Fibroblast of lung (primary cell): ENCODE data around the gene CACUL1. TPM values are rescaled to one million over a fixed set of nuclear protein-coding genes. Genes with fewer than 3 reads are reported as not detected.
"Not testable (repeated sequence)": the region's sequence is repeated elsewhere in the genome, so short reads cannot be mapped to it uniquely, and the experiment has no call there.

Source experiments
- DNase-seq, 2 donors: peaks; one replicate each; pipeline versions ENCODE4 v3.0.0 to v3.0.0-alpha.2; 2010; ENCODE audit warnings: low read depth in 2 of 2
- H2AFZ ChIP-seq: 2 replicates; pipeline ENCODE4 v1.5.1; 2012; ENCODE audit warnings: low read length, control low read depth, inconsistent platforms
- H3K27ac ChIP-seq: 2 replicates; pipeline ENCODE4 v1.5.1; 2011; ENCODE audit warnings: low read length, control low read depth; ENCODE audit not compliant: insufficient read depth
- H3K27me3 ChIP-seq: 2 replicates; pipeline ENCODE4 v1.5.1; 2011; ENCODE audit warnings: mild to moderate bottlenecking, low read length; ENCODE audit not compliant: control insufficient read depth, insufficient read depth
- H3K36me3 ChIP-seq: 2 replicates; pipeline ENCODE4 v1.5.1; 2011; ENCODE audit warnings: low read length; ENCODE audit not compliant: control insufficient read depth, insufficient read depth
- H3K4me1 ChIP-seq: 2 replicates; pipeline ENCODE4 v1.5.1; 2011; ENCODE audit warnings: low read length; ENCODE audit not compliant: control insufficient read depth, insufficient read depth; ENCODE audit errors: extremely low read depth
- H3K4me2 ChIP-seq: 2 replicates; pipeline ENCODE4 v1.5.1; 2011; ENCODE audit warnings: low read length, control low read depth; ENCODE audit not compliant: insufficient read depth; ENCODE audit errors: extremely low read depth
- H3K4me3 ChIP-seq, 4 experiments: fragments of 200-600 bp in 1 of 4; sonication (generic) in 1 of 4; replicated peaks in 1 of 4; 2 replicates each; pipeline ENCODE4 v1.5.1; 2011 to 2016; ENCODE audit warnings: low read length in 4 of 4, low read depth in 3 of 4, mild to moderate bottlenecking in 3 of 4, control low read depth in 2 of 4, inconsistent platforms in 1 of 4, mixed read lengths in 1 of 4; ENCODE audit not compliant: insufficient read depth in 1 of 4; ENCODE audit errors: control extremely low read depth in 1 of 4
- H3K79me2 ChIP-seq: 2 replicates; pipeline ENCODE4 v1.5.1; 2012; ENCODE audit warnings: mild to moderate bottlenecking, low read length, inconsistent platforms; ENCODE audit not compliant: control insufficient read depth, insufficient read depth
- H3K9ac ChIP-seq: 2 replicates; pipeline ENCODE4 v1.5.1; 2011; ENCODE audit warnings: mild to moderate bottlenecking, low read length, control low read depth; ENCODE audit not compliant: insufficient read depth
- H3K9me3 ChIP-seq: 2 replicates; pipeline ENCODE4 v1.5.1; 2012; ENCODE audit warnings: low read depth, low read length; ENCODE audit not compliant: control insufficient read depth, insufficient read depth
- H4K20me1 ChIP-seq: 2 replicates; pipeline ENCODE4 v1.5.1; 2011; ENCODE audit warnings: low read length; ENCODE audit not compliant: control insufficient read depth, insufficient read depth; ENCODE audit errors: extremely low read depth
- CTCF ChIP-seq, 2 donors: IDR thresholded peaks in 1 of 2; conservative IDR thresholded peaks in 1 of 2; 1 replicate in 1 of 2; 2 replicates in 1 of 2; pipeline ENCODE4 v1.5.1; 2011 to 2012; ENCODE audit warnings: low read length in 2 of 2, control low read depth in 1 of 2, inconsistent platforms in 1 of 2, low read depth in 1 of 2, mild to moderate bottlenecking in 1 of 2
- EZH2 ChIP-seq: IDR thresholded peaks from 2 replicates; pipeline ENCODE4 v1.5.1; 2012; ENCODE audit warnings: low read length, control low read depth, mild to moderate bottlenecking; ENCODE audit errors: missing control alignments
- polyA plus RNA-seq, 2 donors: library from polyadenylated mRNA; depleted of rRNA in 1 of 2; stranded (reverse) in 1 of 2; unstranded in 1 of 2; fragments of >200 nt; gene quantifications; 2 replicates each; pipeline ENCODE4 v1.2.1, GENCODE V29; 2011 to 2012; ENCODE audit warnings: missing spikeins in 1 of 2
- total RNA-seq: library from RNA; depleted of rRNA; stranded (reverse); fragments of >200 nt; gene quantifications from 2 replicates; pipeline ENCODE4 v1.2.1, GENCODE V29; 2014

The CACUL1 gene
- total and polyA plus RNA-seq, 2 donors (not counting 1 experiment from before 2014, with no cell fraction given) = 15.7 to 25.3 TPM

GRCh38 chr10:118663176-118663575 is 91.6 kb downstream of the CACUL1 start:
- Histone ChIP-seq H4K20me1 (no peaks in the 10 kb centered on the region), H3K9ac (no peak overlapping the region), H3K36me3 (no peaks in the 10 kb centered on the region), H3K4me1 (no peaks in the 10 kb centered on the region), H3K4me3 (no peak overlapping the region), H3K9me3 (no peaks in the 10 kb centered on the region), H3K27ac (no peak overlapping the region), H3K79me2 (no peaks in the 10 kb centered on the region), H2AFZ (no peak overlapping the region), H3K4me2 (no peak overlapping the region), H3K27me3 (no peaks in the 10 kb centered on the region)
- DNase-seq = no peak
- no peak for TF ChIP-seq CTCF (conservative IDR thresholded peaks at IDR 0.05 in 1 of 2, IDR thresholded peaks at IDR 0.05 in 1 of 2; ENCODE audit: low read depth in 1 of 2, low read length in 2 of 2)
- TF ChIP-seq EZH2 = no peak

GRCh38 chr10:118662228-118663035 is 92.3 kb downstream of the CACUL1 start:
- H3K36me3 ChIP-seq = no peaks in the 10 kb centered on the region
- DNase-seq = no peak
- H3K27me3 ChIP-seq = no peaks in the 10 kb centered on the region
- H3K4me3 ChIP-seq = no peak overlapping the region
- H3K4me2 ChIP-seq = no peak overlapping the region
- no peaks in the 10 kb centered on the region for H3K9me3 ChIP-seq
- no peak overlapping the region for H3K9ac ChIP-seq
- no peaks in the 10 kb centered on the region for H4K20me1 ChIP-seq
- no peak overlapping the region for H2AFZ ChIP-seq
- no peaks in the 10 kb centered on the region for H3K4me1 ChIP-seq
- TF ChIP-seq EZH2 (no peak), CTCF (conservative IDR thresholded peaks at IDR 0.05 in 1 of 2, IDR thresholded peaks at IDR 0.05 in 1 of 2; ENCODE audit: low read depth in 1 of 2, low read length in 2 of 2) (no peak)
- no peaks in the 10 kb centered on the region for H3K79me2 ChIP-seq
- H3K27ac ChIP-seq = no peak overlapping the region

GRCh38 chr10:118658762-118659161 is 96.0 kb downstream of the CACUL1 start:
- H2AFZ ChIP-seq = no peak overlapping the region
- H3K4me2 ChIP-seq = no peak overlapping the region
- TF ChIP-seq EZH2 = no peak
- TF ChIP-seq CTCF (conservative IDR thresholded peaks at IDR 0.05 in 1 of 2, IDR thresholded peaks at IDR 0.05 in 1 of 2; ENCODE audit: low read depth in 1 of 2, low read length in 2 of 2) = no peak
- H3K27me3 ChIP-seq = no peaks in the 10 kb centered on the region
- no peaks in the 10 kb centered on the region for H3K4me1 ChIP-seq
- H3K9me3 ChIP-seq = no peaks in the 10 kb centered on the region
- no peaks in the 10 kb centered on the region for H4K20me1 ChIP-seq
- no peak for DNase-seq
- H3K4me3 ChIP-seq = no peak overlapping the region
- H3K9ac ChIP-seq = no peak overlapping the region
- no peak overlapping the region for H3K27ac ChIP-seq
- H3K36me3 ChIP-seq = no peaks in the 10 kb centered on the region
- no peaks in the 10 kb centered on the region for H3K79me2 ChIP-seq

GRCh38 chr10:118658168-118658567 is 96.6 kb downstream of the CACUL1 start:
- not testable (repeated sequence) for H3K79me2 ChIP-seq, DNase-seq, H3K4me1 ChIP-seq, H3K4me3 ChIP-seq, H3K4me2 ChIP-seq, H3K27me3 ChIP-seq, H4K20me1 ChIP-seq, H3K27ac ChIP-seq, H3K9ac ChIP-seq, H3K9me3 ChIP-seq, H2AFZ ChIP-seq, H3K36me3 ChIP-seq
